Keratinocyte (primary cell): ENCODE results near the gene NUP210L. TPM values are rescaled to one million over a fixed set of nuclear protein-coding genes. Genes with fewer than 3 reads are reported as not detected.

ENCODE experiments used
- DNase-seq: peaks from one replicate; pipeline ENCODE4 v3.0.0-alpha.2; 2011; ENCODE audit warnings: low read depth, missing footprints, low spot score
- FAIRE-seq: peaks from 2 replicates; lab custom pipeline; 2011; peaks lifted over from hg19 to GRCh38; lab: Jason Lieb, UNC
- H2AFZ ChIP-seq: 2 replicates; pipeline ENCODE4 v1.6.0; 2012; ENCODE audit warnings: low read length, control low read depth, inconsistent platforms; ENCODE audit not compliant: control insufficient read depth
- H3K27ac ChIP-seq: 2 replicates; pipeline ENCODE4 v1.5.1; 2011; ENCODE audit warnings: low read length; ENCODE audit not compliant: control insufficient read depth, insufficient read depth
- H3K27me3 ChIP-seq: 3 replicates; pipeline ENCODE4 v1.6.0; 2011; ENCODE audit warnings: low read length; ENCODE audit not compliant: control insufficient read depth, insufficient read depth; ENCODE audit errors: extremely low read depth
- H3K36me3 ChIP-seq, 2 experiments: 2 replicates in 1 of 2; 3 replicates in 1 of 2; pipeline ENCODE4 v1.5.1; 2011; ENCODE audit warnings: low read length in 2 of 2, mild to moderate bottlenecking in 1 of 2; ENCODE audit not compliant: control insufficient read depth in 2 of 2, insufficient read depth in 2 of 2; ENCODE audit errors: extremely low read depth in 1 of 2
- H3K4me1 ChIP-seq: 3 replicates; pipeline ENCODE4 v1.5.1; 2011; ENCODE audit warnings: low read length; ENCODE audit not compliant: control insufficient read depth, insufficient read depth; ENCODE audit errors: extremely low read depth
- H3K4me2 ChIP-seq: 3 replicates; pipeline ENCODE4 v1.6.0; 2011; ENCODE audit warnings: low read depth, low read length; ENCODE audit not compliant: control insufficient read depth, insufficient read depth; ENCODE audit errors: extremely low read depth
- H3K4me3 ChIP-seq, 3 experiments: fragments of 200-600 bp in 1 of 3; sonication (generic) in 1 of 3; 2 replicates in 2 of 3; 3 replicates in 1 of 3; pipeline ENCODE4 v1.5.1; 2011 to 2016; ENCODE audit warnings: low read length in 3 of 3, mild to moderate bottlenecking in 3 of 3, control low read depth in 2 of 3, inconsistent platforms in 1 of 3, low read depth in 1 of 3, mixed read lengths in 1 of 3, mixed run types in 1 of 3, moderate library complexity in 1 of 3; ENCODE audit not compliant: control insufficient read depth in 2 of 3, insufficient read depth in 2 of 3; ENCODE audit errors: extremely low read depth in 1 of 3
- H3K79me2 ChIP-seq: 2 replicates; pipeline ENCODE4 v1.6.0; 2012; ENCODE audit warnings: low read length; ENCODE audit not compliant: control insufficient read depth, insufficient read depth
- H3K9ac ChIP-seq: 3 replicates; pipeline ENCODE4 v1.6.0; 2011; ENCODE audit warnings: low read length; ENCODE audit not compliant: control insufficient read depth, insufficient read depth; ENCODE audit errors: extremely low read depth
- H3K9me1 ChIP-seq: 3 replicates; pipeline ENCODE4 v1.6.0; 2011; ENCODE audit warnings: low read length; ENCODE audit not compliant: control insufficient read depth, insufficient read depth; ENCODE audit errors: extremely low read depth
- H3K9me3 ChIP-seq: 2 replicates; pipeline ENCODE4 v1.5.1; 2012; ENCODE audit warnings: low read depth, low read length; ENCODE audit not compliant: control insufficient read depth
- H4K20me1 ChIP-seq: 3 replicates; pipeline ENCODE4 v1.6.0; 2011; ENCODE audit warnings: low read length; ENCODE audit not compliant: control insufficient read depth, insufficient read depth; ENCODE audit errors: extremely low read depth
- EZH2 ChIP-seq: IDR thresholded peaks from one replicate; pipeline ENCODE4 v1.6.1; 2012; ENCODE audit warnings: inconsistent platforms, mild to moderate bottlenecking, low read length, moderate library complexity
- dilution Hi-C: fragments of 300-500 bp; cut with MboI; formaldehyde crosslinking; loops from one replicate; pipeline ENCODE4 v1.7.0; 2020; ENCODE audit warnings: low sequenced_read_pairs; ENCODE audit not compliant: extremely low pct_ligation_motif_present
- polyA plus RNA-seq, 5 experiments: library from polyadenylated mRNA; depleted of rRNA in 3 of 5; stranded (reverse) in 3 of 5; stranded (forward) in 1 of 5; unstranded in 1 of 5; fragments of >200 nt; gene quantifications; 1 replicate in 1 of 5; 2 replicates in 3 of 5; 3 replicates in 1 of 5; pipeline versions ENCODE4 v1.2.1 to v1.2.3, GENCODE V29; 2011 to 2012; ENCODE audit warnings: missing spikeins in 2 of 5, low read depth in 1 of 5, low replicate concordance in 1 of 5
- TF ChIP-seq, protein P1 (sequence below), 3 experiments: IDR thresholded peaks in 1 of 3; conservative IDR thresholded peaks in 1 of 3; optimal IDR thresholded peaks in 1 of 3; 2 replicates in 2 of 3; 3 replicates in 1 of 3; pipeline versions ENCODE3 to v1.5.1; 2011; ENCODE audit warnings: low read length in 3 of 3, mild to moderate bottlenecking in 3 of 3, moderate library complexity in 2 of 3, control low read depth in 1 of 3, inconsistent platforms in 1 of 3; ENCODE audit not compliant: insufficient read depth in 2 of 3; ENCODE audit errors: extremely low read depth in 1 of 3

NUP210L gene
- polyA plus RNA-seq, 1 donor (not counting 4 experiments of a cell fraction or from before 2014, with no cell fraction given), result 0.01 TPM

DNA sequence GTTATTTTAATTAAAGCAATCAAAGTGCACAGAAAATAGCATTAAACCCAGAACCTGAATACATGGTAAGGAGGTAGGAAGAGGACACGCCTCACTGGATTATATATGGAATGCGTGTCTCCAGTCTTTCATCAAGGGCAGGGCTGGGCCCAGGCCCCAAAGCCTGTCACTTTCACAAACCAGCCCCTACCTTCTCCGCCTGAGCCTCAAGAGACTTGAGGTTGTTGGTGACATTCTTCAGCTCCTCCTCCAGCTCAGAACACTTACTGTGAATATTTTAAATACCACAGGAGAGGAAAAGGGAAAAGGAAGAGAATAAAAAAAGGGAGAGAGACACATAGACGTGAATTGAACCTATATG lies 16.3 kb upstream of the NUP210L start:
- no peaks in the 10 kb centered on the region for H3K4me1 ChIP-seq
- no peak overlapping the region for H3K9ac ChIP-seq
- TF ChIP-seq, protein P1, sequence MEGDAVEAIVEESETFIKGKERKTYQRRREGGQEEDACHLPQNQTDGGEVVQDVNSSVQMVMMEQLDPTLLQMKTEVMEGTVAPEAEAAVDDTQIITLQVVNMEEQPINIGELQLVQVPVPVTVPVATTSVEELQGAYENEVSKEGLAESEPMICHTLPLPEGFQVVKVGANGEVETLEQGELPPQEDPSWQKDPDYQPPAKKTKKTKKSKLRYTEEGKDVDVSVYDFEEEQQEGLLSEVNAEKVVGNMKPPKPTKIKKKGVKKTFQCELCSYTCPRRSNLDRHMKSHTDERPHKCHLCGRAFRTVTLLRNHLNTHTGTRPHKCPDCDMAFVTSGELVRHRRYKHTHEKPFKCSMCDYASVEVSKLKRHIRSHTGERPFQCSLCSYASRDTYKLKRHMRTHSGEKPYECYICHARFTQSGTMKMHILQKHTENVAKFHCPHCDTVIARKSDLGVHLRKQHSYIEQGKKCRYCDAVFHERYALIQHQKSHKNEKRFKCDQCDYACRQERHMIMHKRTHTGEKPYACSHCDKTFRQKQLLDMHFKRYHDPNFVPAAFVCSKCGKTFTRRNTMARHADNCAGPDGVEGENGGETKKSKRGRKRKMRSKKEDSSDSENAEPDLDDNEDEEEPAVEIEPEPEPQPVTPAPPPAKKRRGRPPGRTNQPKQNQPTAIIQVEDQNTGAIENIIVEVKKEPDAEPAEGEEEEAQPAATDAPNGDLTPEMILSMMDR (optimal IDR thresholded peaks at IDR 0.05 in 1 of 3, IDR thresholded peaks at IDR 0.05 in 1 of 3, conservative IDR thresholded peaks at IDR 0.05 in 1 of 3; ENCODE audit: extremely low read depth in 1 of 3, insufficient read depth in 2 of 3, low read length in 3 of 3), result no peak
- TF ChIP-seq EZH2, result no peak
- no peak overlapping the region for H2AFZ ChIP-seq
- H3K36me3 ChIP-seq, result peaks cover 46 to 62% of the 10 kb centered on the region in 2 experiments
- H3K4me3 ChIP-seq, result no peak overlapping the region
- peaks cover 19% of the 10 kb centered on the region for H4K20me1 ChIP-seq
- FAIRE-seq (no peak), DNase-seq (no peak)
- peaks cover 69% of the 10 kb centered on the region for H3K79me2 ChIP-seq
- peak overlapping the region; percentile 3 for H3K27ac ChIP-seq
- dilution Hi-C loops, result no loop called here
- H3K9me1 ChIP-seq, result no peaks in the 10 kb centered on the region
- H3K4me2 ChIP-seq, result no peak overlapping the region
- H3K27me3 ChIP-seq, result no peaks in the 10 kb centered on the region
- no peaks in the 10 kb centered on the region for H3K9me3 ChIP-seq

DNA sequence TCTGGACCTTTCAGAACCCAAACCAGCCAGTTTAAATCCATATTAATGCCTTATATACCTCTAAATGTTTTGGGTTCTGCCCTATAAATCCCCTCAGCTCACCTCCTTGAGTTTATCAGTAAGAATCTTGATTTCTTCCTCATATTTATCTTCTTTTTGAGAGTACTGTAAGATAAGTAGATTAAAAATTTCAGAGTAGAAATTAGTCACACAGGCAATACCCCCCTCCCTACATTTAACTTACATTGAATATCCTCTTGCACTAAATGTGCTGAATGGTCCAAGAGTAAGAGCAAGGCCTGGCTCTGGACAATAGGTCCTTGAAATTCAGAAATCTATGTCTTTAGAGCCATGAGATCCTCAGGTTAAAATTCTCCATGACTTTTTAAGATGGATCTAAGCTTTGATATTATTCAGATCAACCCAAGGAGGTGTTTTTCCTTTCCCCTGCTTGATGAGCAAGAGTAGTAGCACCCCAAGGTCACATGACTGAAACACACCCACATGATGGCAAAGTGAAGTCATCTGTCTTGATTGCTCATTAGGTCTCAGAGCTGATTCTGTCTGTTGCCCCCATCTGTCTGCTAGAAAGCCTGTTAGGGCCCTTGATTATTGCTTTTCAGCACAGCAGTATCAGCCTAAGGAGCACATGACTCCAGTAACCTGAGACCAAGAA lies 15.8 kb upstream of the NUP210L start:
- H3K9me1 ChIP-seq, result no peaks in the 10 kb centered on the region
- H3K79me2 ChIP-seq, result peaks cover 66% of the 10 kb centered on the region
- no peak overlapping the region for H3K4me3 ChIP-seq
- no peak for DNase-seq
- H3K36me3 ChIP-seq, result peaks cover 50 to 60% of the 10 kb centered on the region in 2 experiments
- no peaks in the 10 kb centered on the region for H3K4me1 ChIP-seq
- no peaks in the 10 kb centered on the region for H3K9me3 ChIP-seq
- H3K9ac ChIP-seq, result no peak overlapping the region
- dilution Hi-C loops, result no loop called here
- H3K4me2 ChIP-seq, result no peak overlapping the region
- peaks cover 14% of the 10 kb centered on the region for H4K20me1 ChIP-seq
- TF ChIP-seq, protein P1 (optimal IDR thresholded peaks at IDR 0.05 in 1 of 3, IDR thresholded peaks at IDR 0.05 in 1 of 3, conservative IDR thresholded peaks at IDR 0.05 in 1 of 3; ENCODE audit: extremely low read depth in 1 of 3, insufficient read depth in 2 of 3, low read length in 3 of 3), result no peak
- no peak for TF ChIP-seq EZH2
- H3K27me3 ChIP-seq, result no peaks in the 10 kb centered on the region
- peak; percentile 26 for FAIRE-seq
- H3K27ac ChIP-seq, result peak overlapping the region; percentile 19
- no peak overlapping the region for H2AFZ ChIP-seq
